ENCODE data around the gene PCDH12.

PCDH12 gene

DNA sequence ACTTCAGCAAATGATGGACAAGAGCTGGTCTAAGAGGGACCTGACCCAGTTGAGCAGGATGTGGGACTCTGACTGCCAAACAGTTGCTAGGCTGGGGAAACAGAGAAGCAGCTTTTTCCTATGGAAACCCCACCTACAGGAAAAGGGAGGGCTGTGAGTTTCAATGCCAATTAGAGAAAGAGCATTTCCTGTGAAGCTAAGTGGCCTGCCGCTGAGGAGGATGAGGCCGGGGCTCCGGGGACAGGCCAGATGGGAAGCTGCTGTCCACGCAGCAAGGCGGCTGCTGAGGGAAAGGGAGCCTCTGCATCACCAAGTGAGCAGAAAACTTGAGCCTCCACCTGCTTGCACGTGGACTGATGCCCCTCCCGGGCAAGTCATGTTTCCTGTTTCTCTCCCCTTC, at the start of gene PCDH12:
Gene PCDH12, minus strand, starts transcription at position 90 of the 400 bp plus-strand sequence. CDS start 351 bp downstream, outside the sequence.
- in situ Hi-C loops (cut with MboI; ENCODE audit: low pct_unique_long_range_greater_than_20kb, low sequenced_read_pairs, unreplicated experiment) = loop anchor here (25.0 kb wide), 1 partner anchor 271 kb away; the partner anchor contains the start of gene ARAP3
- no peak for DNase-seq (ENCODE audit: low spot score)
- TF ChIP-seq, protein P1, sequence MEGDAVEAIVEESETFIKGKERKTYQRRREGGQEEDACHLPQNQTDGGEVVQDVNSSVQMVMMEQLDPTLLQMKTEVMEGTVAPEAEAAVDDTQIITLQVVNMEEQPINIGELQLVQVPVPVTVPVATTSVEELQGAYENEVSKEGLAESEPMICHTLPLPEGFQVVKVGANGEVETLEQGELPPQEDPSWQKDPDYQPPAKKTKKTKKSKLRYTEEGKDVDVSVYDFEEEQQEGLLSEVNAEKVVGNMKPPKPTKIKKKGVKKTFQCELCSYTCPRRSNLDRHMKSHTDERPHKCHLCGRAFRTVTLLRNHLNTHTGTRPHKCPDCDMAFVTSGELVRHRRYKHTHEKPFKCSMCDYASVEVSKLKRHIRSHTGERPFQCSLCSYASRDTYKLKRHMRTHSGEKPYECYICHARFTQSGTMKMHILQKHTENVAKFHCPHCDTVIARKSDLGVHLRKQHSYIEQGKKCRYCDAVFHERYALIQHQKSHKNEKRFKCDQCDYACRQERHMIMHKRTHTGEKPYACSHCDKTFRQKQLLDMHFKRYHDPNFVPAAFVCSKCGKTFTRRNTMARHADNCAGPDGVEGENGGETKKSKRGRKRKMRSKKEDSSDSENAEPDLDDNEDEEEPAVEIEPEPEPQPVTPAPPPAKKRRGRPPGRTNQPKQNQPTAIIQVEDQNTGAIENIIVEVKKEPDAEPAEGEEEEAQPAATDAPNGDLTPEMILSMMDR (IDR thresholded peaks at IDR 0.05; ENCODE audit: extremely low read depth, insufficient read depth, missing control alignments) = no peak

DNA sequence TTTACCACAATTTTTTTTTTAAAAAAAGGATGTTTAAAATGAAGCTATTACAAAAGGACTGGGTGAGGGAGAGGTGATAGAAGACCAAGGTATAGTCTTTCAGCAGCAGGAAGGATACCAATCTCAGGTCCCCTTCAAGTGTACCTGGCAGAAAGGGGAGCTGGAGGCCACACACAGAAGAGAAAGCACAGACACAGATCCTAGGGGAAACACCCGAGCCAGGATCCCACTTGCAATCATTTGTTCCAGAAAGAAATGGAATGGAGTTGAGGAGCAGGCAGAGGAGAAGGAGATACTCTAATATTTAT, 49.2 kb upstream of the PCDH12 start:
- in situ Hi-C loops (cut with MboI; ENCODE audit: low pct_unique_long_range_greater_than_20kb, low sequenced_read_pairs, unreplicated experiment) = no loop called here
- TF ChIP-seq, protein P1 (IDR thresholded peaks at IDR 0.05; ENCODE audit: extremely low read depth, insufficient read depth, missing control alignments) = no peak
- DNase-seq (ENCODE audit: low spot score) = no peak

DNA sequence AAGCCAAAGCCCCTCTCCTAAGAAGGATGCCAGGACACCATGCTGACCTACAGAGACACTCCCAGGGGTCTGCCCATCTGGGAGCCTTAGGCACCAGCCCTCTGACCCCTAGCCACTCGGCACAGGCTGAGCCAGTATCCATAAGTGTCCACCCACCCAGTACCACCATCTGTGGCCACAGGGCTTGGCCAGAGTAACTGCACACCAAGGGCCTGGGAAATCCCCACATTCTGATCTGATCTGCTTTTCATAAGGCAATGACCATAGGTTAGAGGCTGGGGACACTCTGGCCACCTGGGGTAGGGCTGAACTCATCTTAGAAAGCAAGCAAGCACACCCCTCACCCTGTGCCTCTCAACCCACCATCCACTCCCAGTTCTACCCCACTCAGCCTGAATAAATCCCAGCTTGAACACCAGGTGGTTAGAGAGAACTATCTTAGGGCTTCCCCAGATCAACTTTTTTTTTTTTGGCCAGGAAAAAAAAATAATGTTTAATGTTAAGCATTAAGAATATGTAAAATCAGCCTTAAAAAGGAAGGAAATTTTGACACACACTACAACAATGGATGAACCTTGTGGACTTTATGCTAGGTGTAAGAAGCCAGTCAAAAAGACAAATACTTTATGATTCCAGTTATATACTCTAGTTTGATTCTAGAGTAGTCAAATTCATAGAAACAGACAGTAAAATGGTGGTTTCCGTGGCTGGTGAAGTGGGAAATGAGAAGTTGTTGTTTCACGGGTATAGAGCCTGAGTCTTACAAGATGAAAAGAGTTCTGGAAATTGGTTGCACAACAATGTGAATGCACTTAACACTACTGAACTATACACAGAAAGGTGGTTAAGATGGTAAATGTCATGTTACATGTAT, 48.6 kb upstream of the PCDH12 start:
- TF ChIP-seq, protein P1 (IDR thresholded peaks at IDR 0.05; ENCODE audit: extremely low read depth, insufficient read depth, missing control alignments) = no peak
- peak; percentile 38 for DNase-seq (ENCODE audit: low spot score)
- in situ Hi-C loops (cut with MboI; ENCODE audit: low pct_unique_long_range_greater_than_20kb, low sequenced_read_pairs, unreplicated experiment) = no loop called here

DNA sequence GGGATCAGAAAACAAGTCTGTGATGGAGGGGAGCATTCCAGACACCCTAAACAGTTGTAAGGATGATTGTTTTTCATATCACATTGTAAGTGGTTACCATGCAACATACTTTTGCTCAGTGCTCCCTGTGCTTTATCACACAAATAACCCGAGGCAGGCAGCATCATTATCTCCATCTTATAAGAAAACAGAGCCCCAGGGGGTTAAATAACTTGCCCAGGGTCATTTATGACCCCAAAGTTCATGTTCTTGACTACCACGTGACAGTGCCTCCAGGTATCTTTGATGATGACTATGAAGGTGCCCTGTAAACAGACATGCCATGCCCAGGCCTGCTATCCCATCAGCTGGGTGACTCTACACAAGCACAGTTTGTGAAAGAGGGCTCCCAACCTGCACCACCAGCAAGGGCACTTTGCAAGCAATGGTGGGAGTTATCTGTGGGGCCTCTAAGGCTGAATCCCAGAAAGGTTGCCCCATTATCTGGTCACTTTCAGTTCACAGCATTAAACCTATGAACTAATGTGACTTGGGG, 45.3 kb upstream of the PCDH12 start:
- TF ChIP-seq, protein P1 (IDR thresholded peaks at IDR 0.05; ENCODE audit: extremely low read depth, insufficient read depth, missing control alignments) = no peak
- in situ Hi-C loops (cut with MboI; ENCODE audit: low pct_unique_long_range_greater_than_20kb, low sequenced_read_pairs, unreplicated experiment) = no loop called here
- no peak for DNase-seq (ENCODE audit: low spot score)

DNA sequence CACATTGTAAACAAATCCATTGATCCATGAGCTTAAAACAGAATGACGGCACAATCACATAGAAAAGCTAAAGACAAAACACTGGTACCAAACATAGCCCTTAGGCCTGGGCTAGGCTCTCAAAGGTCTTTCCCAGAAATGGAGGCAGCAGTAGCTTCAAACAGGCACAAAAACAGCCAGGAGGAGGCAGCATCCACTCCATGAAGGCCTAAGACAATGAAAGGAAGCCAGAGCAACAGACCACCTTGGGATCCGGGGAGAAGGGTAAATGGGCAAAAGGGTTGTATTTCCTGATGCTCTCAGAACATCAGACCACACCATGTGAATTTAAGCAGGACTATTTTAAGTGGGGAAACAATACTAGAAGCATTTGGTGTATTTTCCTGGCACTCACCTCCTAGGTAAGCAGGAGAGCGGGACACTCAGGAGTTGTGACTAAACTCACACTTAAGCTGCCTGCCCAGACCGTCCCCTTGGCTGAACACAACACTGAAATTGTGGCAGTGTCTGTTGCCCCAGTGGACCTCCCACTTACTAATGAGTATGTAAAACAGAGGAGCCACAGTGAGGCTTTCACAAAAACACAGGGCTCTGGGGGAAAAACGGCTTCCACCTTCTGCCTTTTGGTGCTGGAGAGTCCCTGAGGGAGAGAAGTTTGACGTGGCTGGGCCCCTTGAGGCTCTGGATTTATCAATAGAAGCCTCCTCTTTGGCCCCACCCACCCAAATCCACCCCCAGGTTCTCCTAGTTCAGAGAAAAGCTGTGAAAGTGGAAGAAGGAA, 42.9 kb upstream of the PCDH12 start:
- TF ChIP-seq, protein P1 (IDR thresholded peaks at IDR 0.05; ENCODE audit: extremely low read depth, insufficient read depth, missing control alignments) = peak; percentile 42
- DNase-seq (ENCODE audit: low spot score) = no peak
- in situ Hi-C loops (cut with MboI; ENCODE audit: low pct_unique_long_range_greater_than_20kb, low sequenced_read_pairs, unreplicated experiment) = no loop called here

DNA sequence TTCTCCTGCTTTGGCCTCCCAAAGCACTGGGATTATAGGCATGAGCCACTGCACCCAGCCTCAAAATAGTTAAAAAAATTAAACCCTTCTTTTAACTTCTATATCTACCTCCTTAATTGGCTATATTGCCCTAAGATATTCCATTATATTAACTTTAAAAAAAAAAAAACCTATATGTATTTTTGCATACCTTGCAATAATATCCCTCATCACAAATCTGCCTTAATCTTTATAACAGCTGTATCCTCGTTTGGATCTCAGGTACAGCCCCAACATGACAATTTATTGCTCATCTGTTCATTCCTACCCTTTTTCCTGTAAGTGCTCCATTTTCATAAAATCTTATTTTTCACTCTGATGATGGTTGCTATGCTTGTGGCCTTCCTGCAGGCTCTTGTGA, 42.2 kb upstream of the PCDH12 start:
- TF ChIP-seq, protein P1 (IDR thresholded peaks at IDR 0.05; ENCODE audit: extremely low read depth, insufficient read depth, missing control alignments) = no peak
- no peak for DNase-seq (ENCODE audit: low spot score)
- in situ Hi-C loops (cut with MboI; ENCODE audit: low pct_unique_long_range_greater_than_20kb, low sequenced_read_pairs, unreplicated experiment) = no loop called here
